Measurements from ENCODE around the gene LYAR.
A peak's percentile ranks its signal among the peaks of the same experiment; 100 is the strongest.

LYAR gene

GRCh38 chr4:4315461-4316149, 25.7 kb upstream of the LYAR start:
- DNase-seq, result no peak

GRCh38 chr4:4311193-4311592, 21.2 kb upstream of the LYAR start:
- no peak for DNase-seq

DNA sequence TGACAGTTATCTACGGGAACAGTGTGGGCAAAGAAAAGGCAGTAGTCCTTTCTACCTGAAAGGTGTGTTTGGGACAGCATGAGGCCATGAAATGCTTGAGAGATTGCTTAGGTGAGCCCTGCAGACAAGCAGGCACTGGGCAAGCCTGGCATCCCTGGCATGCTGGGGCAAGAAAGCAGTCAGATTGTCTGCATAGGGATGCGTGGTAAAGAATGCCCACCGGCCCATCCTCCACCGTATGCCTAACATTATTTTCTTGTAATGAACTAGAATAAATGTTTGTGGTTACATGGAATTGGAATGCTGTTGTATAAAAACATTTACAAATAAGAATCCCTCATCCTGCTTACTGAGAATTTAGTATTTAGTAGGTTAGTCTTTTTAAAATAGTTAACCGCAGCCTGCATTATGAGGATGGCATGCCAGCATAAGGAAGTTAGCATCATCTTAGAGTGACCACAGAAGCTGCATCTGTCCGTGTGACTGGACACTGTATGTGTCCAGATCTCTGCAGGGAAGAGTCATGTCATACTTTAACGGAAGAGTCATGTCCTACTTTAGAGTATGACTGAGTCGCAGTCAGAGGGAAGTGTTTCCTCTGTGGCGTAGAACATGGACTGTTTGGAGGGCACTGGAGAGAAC, 19.0 kb upstream of the LYAR start:
- DNase-seq, result peak; percentile 49

DNA sequence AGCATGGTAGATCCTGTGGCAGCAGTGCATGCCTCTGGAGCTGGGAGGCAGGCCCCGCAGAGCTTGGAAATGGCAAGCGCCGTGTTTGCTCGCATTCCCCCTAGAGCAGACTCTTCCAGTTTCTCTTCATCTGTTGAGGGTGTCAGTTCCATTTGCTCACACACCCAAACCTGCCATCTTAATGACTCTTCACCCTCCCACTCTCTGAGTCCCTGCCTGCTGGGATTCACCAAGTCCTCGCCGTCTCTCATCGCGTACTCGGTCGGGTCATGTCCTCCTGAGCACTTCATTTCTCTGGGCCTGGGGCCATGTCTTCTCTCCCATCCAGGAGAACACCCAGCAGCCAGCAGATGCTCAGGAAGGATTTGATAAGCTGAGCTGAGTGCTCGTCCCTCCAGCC, 17.0 kb upstream of the LYAR start:
- no peak for DNase-seq

DNA sequence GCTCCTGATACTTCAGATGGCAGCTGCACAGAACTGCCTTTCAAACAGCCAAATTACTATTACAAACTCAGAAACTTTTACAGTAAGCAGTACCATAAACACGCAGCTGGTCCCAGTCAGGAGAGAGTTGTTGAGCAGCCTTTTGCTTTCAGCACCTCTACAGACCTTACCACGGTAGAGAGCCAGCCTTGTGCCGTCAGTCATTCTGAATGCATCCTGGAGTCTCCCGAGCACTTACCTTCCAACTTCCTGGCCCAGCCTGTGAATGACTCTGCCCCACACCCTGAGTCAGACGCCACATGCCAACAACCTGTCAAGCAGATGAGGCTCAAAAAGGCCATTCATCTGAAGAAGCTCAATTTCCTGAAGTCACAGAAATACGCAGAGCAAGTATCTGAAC, 12.5 kb upstream of the LYAR start:
- DNase-seq, result no peak

GRCh38 chr4:4302001-4302400, 12.0 kb upstream of the LYAR start:
- DNase-seq, result no peak

DNA sequence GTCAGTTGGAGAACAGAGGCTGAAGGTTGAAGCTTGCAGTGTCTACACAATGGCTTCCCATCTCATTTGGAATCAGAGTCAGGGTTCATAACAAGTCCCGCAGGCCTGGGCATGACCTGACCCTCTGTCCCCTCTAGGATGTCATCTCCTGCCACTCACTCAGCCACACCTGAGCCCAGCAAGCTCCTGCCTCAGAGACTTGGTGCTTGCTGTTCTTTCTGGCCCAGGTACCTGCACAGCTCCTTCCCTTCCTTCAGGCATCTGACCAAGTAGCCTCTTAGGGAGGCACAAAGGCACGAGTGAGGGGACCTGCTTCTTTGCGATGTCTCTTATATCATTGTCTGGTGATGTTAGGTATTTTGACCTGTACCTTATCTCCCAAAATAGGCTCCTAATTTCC, 9.1 kb upstream of the LYAR start:
- no peak for DNase-seq

- DNase-seq, result no peak
Measured at GRCh38 chr4:4296283-4296846, 6.4 kb upstream of the LYAR start.

GRCh38 chr4:4293279-4293678, 3.3 kb upstream of the LYAR start:
- no peak for DNase-seq

DNA sequence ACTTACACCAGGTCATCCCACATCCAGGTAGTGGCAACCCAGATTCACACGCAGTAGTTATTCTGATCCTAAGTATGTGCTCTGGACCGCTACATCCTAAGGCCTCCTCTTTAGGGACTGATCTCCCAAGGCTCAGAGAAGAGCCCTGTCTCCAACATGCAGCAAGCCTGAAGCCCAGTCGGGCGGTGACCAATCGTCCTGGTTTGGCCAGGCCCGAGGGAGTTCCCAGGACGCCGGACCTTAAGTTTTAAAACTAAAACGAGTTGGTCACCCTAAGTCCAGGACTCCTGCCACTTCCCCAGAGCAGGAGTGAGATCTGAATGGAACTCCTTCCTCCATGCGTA, 385 bp downstream of the LYAR start:
- DNase-seq, result no peak

DNA sequence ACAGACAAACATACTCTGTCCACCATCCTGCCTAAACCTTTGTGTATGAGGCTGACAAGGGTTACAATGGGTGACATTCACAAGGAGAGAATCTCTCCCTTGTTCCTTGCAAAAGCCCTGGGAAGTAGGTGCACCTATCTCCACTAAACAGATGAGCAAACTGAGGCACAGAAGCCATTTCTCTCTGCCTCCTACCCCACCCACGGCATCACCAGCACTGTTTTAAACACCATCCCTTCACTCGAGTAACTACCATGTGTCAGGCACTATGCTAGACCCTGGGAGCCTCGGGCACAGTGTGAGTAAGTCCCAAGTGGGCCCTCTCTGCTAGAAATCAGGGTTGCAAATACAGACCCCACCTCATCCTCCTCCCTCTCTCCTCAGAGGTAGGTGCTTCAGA, 899 bp downstream of the LYAR start:
- no peak for DNase-seq

DNA sequence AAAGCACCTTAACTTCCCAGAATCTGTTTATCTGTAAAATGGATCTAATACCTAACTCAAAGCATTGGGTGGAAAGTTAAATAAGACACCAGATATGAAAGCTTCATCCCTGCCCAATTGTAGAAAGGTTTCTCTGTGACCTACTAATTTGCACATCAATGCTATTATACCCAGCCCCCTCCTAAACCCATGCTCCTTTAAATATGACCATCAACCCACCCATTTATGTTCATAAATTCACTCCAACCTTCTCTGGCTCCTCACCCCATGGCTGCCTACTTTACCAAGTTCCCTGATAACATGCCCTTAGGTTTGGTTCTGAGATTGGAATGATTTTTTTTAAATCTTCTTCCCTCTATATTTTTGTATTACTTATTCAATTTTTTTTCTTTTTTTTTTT, 1.9 kb downstream of the LYAR start:
- no peak for DNase-seq

GRCh38 chr4:4284827-4285618, 4.9 kb downstream of the LYAR start:
- no peak for DNase-seq

DNA sequence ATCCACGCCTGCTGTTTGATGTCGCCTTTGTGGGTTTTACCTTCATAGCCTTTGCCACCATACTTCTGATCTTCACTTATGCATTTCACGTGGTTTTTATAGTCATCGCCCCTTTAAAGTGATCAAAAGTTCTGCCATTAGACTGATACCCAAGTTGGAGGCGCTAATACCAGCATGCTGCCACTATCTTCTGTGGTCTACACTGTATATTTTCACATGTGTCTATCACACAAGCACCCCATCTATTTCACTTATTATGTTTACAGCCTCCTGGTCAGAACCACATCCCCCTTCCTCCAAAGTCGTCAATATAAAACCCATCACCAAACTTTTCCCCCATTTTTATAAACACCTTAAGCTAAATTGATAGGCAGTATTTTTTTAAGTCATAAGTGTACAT, 8.2 kb downstream of the LYAR start:
- DNase-seq, result no peak

DNA sequence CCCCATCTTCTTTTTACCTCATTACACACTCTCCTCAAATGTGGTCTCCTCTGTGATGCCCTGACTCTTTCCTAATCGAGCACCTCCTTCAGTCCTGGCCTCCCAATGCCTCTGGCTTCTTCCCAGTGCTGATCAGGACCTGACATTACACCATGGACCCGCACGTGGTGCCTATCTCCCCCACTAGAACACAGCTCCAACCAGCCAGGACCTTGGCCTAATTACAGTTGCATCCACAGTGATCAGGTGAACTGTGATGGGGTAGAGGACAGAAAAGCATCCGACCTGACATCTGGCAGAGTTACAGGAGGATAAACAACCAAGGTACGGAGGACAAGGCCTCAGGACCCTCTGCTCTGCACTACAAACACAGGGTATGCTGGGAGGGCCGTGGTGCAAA, 12.4 kb downstream of the LYAR start:
- DNase-seq, result no peak

DNA sequence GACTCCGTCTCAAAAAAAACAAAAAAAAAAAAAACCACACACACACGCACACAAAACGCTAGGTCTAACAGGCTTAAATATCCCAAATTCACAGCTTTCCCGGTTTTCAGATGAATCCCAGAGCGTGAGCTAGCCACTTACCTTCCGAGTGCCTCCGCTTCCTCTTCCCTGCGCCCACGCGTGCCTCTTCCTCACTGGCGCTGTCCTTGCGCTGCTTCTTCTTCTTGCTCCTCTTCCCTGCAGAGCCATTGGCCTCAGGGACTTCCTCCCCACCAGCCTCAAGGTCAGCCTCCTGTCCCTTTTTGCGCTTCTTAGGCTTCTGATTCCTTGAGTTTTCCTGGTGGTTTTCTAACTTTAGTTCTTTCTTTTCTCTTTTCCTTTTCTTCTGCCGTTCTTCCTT, 15.7 kb downstream of the LYAR start:
- no peak for DNase-seq

GRCh38 chr4:4271912-4272311, 18.0 kb downstream of the LYAR start:
- peak; percentile 3 for DNase-seq

- peak; percentile 6 for DNase-seq
Measured at GRCh38 chr4:4270529-4270928, 19.4 kb downstream of the LYAR start.

- DNase-seq, result no peak
Measured at GRCh38 chr4:4269856-4270255, 20.1 kb downstream of the LYAR start.

- no peak for DNase-seq
Measured at GRCh38 chr4:4269331-4269731, 20.6 kb downstream of the LYAR start.

DNA sequence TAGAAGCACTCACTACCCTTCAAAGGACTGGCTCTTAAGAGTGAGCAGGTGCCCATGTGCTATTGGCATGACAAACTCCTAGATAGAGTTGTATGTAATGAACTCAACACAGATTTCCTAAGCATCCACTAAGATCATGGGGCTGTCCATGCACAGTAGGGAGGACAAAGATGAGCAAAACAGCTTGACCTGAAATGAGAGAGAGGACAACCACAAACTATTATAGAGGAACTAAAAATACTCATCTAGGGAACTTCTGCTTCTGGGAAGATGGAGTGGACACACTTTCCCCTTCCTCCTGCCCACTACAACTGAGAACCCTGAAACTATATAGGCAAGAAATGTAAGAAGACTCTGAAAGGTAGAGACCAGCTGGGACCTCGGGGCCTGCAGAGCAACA, 21.2 kb downstream of the LYAR start:
- DNase-seq, result no peak

- DNase-seq, result no peak
Measured at GRCh38 chr4:4267981-4268380, 22.0 kb downstream of the LYAR start.

DNA sequence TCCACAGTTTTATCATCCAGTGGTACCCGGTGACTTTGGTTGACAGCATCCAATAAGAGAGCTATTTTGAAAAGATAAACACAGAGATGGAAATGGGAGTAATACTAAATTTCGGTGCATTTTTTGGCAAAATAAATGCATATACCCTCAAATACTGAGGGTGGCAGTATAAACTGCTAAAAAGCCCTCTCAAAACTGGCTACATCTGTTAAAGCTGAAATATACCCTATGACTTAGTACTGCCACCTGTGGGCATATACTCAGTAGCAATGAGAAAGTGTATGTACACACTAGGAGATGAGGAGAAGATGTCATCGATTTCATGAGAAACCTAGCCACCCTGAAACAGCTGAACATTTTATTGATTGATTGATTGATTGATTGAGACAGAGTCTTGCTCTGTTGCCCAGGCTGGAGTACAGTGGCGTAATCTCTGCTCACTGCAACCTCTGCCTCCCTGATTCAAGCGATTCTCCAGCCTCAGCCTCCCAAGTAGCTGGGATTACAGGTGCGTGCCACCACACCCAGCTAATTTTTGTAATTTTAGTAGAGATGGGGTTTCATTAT, 29.7 kb downstream of the LYAR start:
- peak; percentile 49 for DNase-seq
